GM19238 (cell line): Measurements from ENCODE around the gene IRF2BP2.

ENCODE experiments used
- DNase-seq: peaks from one replicate; pipeline ENCODE4 v3.0.0; 2011; ENCODE audit warnings: low spot score; ENCODE audit not compliant: insufficient read length

Gene IRF2BP2

DNA sequence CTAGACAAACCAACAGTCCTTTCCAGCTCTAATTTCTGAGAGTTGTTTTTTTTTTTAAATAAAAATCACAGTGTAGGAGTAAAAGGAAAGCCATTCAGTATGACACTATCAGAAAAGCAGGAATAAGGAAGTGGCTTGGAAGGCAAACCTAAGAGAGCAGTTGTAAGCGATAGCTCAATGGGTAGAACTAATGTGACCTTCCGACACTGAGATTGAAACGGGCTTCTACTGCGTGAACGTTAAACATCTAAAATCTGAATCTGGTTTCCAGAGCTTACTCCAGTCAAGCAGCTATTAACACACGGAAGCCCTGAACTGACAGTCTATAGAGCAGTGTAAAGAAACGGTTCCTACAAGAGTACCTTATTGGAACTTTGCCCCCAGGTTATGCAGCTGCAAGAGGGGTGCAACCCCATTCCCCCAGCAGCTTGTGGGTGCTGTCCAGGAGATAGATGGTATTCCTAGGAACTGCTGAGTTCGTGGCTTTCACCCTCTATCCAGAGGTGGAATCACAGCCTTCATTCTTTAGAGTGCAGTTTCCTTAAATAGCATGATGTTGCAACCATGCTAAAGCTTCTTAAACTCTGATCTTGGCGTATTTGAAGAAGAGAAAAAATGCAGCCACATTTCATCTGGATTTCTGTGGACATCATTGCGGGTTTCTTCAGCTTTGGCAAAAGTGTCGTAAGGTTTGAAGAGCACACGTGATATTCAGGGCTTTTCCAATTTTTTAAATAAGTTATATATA lies 3.3 kb upstream of the IRF2BP2 start:
- no peak for DNase-seq

- DNase-seq, result peak; percentile 51
These were observed 2.6 kb upstream of the IRF2BP2 start for GRCh38 chr1:234612352-234613127.

DNA sequence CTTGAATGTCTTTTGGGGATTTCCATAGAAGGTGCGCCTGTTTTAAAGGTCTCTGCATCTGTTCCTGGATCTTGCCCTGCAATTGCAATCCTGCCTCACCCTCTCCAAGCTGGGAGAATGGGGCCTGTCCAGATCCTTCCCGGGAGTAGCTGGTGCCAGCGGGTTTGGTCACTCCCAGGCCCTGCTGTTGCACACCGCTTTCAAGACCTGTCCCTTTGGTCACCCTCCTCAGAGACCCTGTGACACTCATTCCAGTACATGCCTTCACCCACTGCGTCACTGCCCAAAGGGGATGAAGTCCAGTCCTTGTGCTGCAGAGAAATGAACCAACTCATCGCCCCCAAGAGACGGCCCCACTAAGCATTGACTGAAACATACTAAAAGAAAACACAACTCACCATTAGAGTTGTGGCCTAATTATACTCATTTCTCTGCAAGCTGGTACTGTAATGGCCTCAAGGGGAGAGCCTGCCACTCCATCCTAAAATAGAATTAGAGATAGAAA lies 1.9 kb upstream of the IRF2BP2 start:
- no peak for DNase-seq

- peak; percentile 46 for DNase-seq
These were observed 1.4 kb upstream of the IRF2BP2 start for GRCh38 chr1:234611225-234611846.

DNA sequence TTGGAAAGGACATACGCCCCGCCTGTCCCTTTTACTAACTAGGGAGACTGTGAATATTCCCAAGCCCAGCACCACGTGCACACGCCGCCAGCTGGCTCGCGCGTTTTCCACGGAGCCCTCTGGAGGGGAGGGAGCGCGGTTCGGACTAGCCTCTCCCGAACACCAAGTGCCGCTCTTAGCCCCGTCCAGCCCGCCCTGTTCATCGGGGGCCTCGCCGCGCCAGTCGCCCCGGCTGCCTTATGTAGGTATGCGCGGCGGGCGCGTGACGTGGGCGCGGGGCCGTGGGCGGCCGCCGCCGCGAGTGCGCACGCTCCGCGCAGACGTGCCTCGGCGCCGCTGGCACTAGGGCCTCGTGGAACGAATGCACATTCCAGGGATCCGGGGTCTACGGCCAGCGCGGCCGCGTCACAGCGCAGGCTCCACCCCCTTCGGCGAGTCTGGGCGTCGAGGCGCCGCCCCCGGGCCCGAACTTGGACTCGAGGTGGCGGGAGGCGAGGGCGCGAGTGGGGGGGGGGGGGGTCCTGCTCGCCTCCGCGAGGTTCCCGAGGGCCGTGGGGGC lies 767 bp upstream of the IRF2BP2 start:
- peak; percentile 80 for DNase-seq

- no peak for DNase-seq
These were observed 311 bp downstream of the IRF2BP2 start for GRCh38 chr1:234609691-234610042.

GRCh38 chr1:234608911-234609690 lies 877 bp downstream of the IRF2BP2 start:
- peak; percentile 39 for DNase-seq

GRCh38 chr1:234608025-234608910 lies 1.7 kb downstream of the IRF2BP2 start:
- peak; percentile 52 for DNase-seq

DNA sequence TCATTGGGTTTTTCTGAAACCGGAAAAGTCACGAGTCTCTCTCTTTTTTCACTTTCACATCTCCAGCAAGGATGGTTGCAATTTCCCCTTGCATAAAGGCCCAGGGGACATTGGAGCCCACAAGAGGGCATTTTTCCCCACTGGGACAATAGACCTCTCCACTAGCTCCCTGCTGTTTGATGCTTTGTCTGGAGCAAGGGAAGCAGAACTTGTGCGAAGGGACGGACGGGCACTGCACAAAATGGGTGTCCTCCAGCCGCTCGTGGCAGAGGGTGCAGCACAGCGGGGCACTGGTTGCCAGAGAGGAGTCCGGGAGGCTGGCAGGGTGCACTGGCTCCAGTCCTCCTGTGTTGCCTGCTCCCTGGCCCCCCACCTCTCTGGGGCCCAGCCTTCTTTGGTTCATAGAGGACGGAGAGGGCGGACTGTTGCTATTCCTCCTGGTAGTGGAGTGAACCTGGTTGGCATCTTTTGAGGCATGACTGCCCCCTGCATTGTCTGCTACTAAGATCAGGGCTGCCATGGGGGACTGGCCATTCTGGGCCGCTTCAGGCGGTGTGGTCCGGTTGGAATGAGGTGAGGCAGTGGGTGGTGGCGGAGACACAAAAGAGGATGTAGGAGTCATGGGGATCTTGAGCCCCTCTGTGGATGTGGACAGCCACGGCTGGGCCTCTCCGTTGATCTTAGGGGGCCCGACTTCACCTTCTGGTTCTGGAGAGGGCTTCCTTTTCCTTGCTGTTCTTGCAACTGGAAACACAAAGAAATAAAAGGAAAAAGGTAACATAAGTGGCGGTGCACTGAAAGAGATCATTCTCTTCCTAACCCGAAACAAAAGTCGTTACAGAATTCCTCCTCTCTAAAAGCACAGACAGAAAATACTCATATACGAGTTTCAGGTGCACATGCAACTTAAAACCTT lies 2.6 kb downstream of the IRF2BP2 start:
- DNase-seq, result no peak

- DNase-seq, result no peak
These were observed 3.2 kb downstream of the IRF2BP2 start for GRCh38 chr1:234606784-234607108.

- DNase-seq, result no peak
These were observed 3.8 kb downstream of the IRF2BP2 start for GRCh38 chr1:234605983-234606783.

GRCh38 chr1:234605399-234605982 lies 4.5 kb downstream of the IRF2BP2 start:
- DNase-seq, result no peak

GRCh38 chr1:234604495-234605398 lies 5.2 kb downstream of the IRF2BP2 start:
- DNase-seq, result no peak

GRCh38 chr1:234603221-234604204 lies 6.5 kb downstream of the IRF2BP2 start:
- no peak for DNase-seq

- no peak for DNase-seq
These were observed 7.4 kb downstream of the IRF2BP2 start for GRCh38 chr1:234602334-234603220.
